Stimulated activated naive CD8-positive, alpha-beta T cell treated with anti-CD3 and anti-CD28 coated beads, Interleukin-15, amount 100 ng/mL, for 72 hours (primary cell): ENCODE data around the gene RNF144B.

ENCODE experiments used
- ATAC-seq: fragments of 150-1000 bp; cut with Tn5 transposase; 2 replicates; pipeline ENCODE4 v1.10.0; 2021; ENCODE audit warnings: mild to moderate bottlenecking, moderate library complexity
- DNase-seq, 2 donors: peaks; one replicate each; pipeline ENCODE4 v3.0.0; 2021 to 2022
- H3K27ac Mint-ChIP-seq, 2 donors: one replicate each; pipeline ENCODE4 v1.8.0; 2022; ENCODE audit warnings: mild to moderate bottlenecking in 2 of 2, mixed read lengths in 2 of 2, moderate library complexity in 2 of 2
- H3K27me3 Mint-ChIP-seq: one replicate; pipeline ENCODE4 v1.8.0; 2022; ENCODE audit warnings: mixed read lengths
- H3K4me1 Mint-ChIP-seq: one replicate; pipeline ENCODE4 v1.8.0; 2022; ENCODE audit warnings: mild to moderate bottlenecking, mixed read lengths
- H3K4me3 Mint-ChIP-seq, 2 donors: one replicate each; pipeline ENCODE4 v1.8.0; 2022; ENCODE audit warnings: mild to moderate bottlenecking in 2 of 2, mixed read lengths in 2 of 2, moderate library complexity in 1 of 2
- H3K9me3 Mint-ChIP-seq, 2 donors: one replicate each; pipeline ENCODE4 v1.8.0; 2022; ENCODE audit warnings: mixed read lengths in 2 of 2

RNF144B gene

GRCh38 chr6:18511211-18511610 is 124.1 kb downstream of the RNF144B start:
- no peak for ATAC-seq
- Mint-ChIP-seq H3K27ac (no peak overlapping the region), H3K4me1 (peaks cover 27% of the 10 kb centered on the region), H3K27me3 (peaks cover 17% of the 10 kb centered on the region), H3K9me3 (no peaks in the 10 kb centered on the region), H3K4me3 (no peak overlapping the region)
- DNase-seq, result no peak

GRCh38 chr6:18513253-18513798 is 126.2 kb downstream of the RNF144B start:
- Mint-ChIP-seq H3K27ac (no peak overlapping the region), H3K9me3 (no peaks in the 10 kb centered on the region), H3K27me3 (peaks cover 25% of the 10 kb centered on the region), H3K4me3 (no peak overlapping the region), H3K4me1 (peaks cover 27% of the 10 kb centered on the region)
- DNase-seq (no peak), ATAC-seq (peak; percentile 94)

DNA sequence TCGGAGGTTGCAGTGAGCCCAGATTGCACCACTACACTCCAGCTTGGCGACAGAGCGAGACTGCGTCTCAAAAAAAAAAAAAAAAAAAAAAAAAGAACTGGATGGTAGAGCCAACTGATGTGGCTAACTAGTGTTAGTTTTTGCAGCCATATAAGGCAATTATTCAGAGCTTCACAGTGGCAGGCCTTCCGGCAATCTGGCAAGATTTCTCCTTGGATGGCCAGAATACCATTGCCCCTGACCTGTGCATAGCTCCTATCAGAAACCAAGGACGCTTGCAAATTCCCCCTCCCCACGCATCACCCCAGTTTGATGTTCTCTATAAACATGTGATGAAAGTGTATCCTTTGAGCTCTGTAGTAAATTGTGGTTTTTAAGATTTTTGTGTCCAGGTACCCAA is 127.0 kb downstream of the RNF144B start:
- no peak for DNase-seq
- no peak for ATAC-seq
- peaks cover 25% of the 10 kb centered on the region for H3K27me3 Mint-ChIP-seq
- H3K27ac Mint-ChIP-seq, result no peak overlapping the region
- no peaks in the 10 kb centered on the region for H3K9me3 Mint-ChIP-seq
- no peak overlapping the region for H3K4me3 Mint-ChIP-seq
- peaks cover 27% of the 10 kb centered on the region for H3K4me1 Mint-ChIP-seq

- Mint-ChIP-seq H3K27ac (no peak overlapping the region), H3K27me3 (peaks cover 21% of the 10 kb centered on the region), H3K4me3 (no peak overlapping the region), H3K4me1 (peaks cover 18% of the 10 kb centered on the region), H3K9me3 (no peaks in the 10 kb centered on the region)
- ATAC-seq, result no peak
- DNase-seq, result no peak
These were observed 128.6 kb downstream of the RNF144B start for GRCh38 chr6:18515767-18516166.
